Measurements from ENCODE around the gene CYTH3. TPM values are rescaled to one million over a fixed set of nuclear protein-coding genes. Genes with fewer than 3 reads are reported as not detected.

The CYTH3 gene
- total and polyA plus RNA-seq, 2 experiments from 2014 or later: 34.2 to 47.1 TPM

GRCh38 chr7:6238309-6238925 is 34.0 kb downstream of the CYTH3 start:
- DNase-seq: no peak
- TF ChIP-seq EZH2 (IDR thresholded peaks at IDR 0.05; ENCODE audit: insufficient read depth, poor library complexity, severe bottlenecking): no peak
- TF ChIP-seq EZH2phosphoT487 (IDR thresholded peaks at IDR 0.05; ENCODE audit: insufficient read depth, low read depth): no peak
- Histone ChIP-seq H3K27me3 (replicated peaks; ENCODE audit: insufficient read depth) (no peaks in the 10 kb centered on the region), H3K9me3 (ENCODE audit: low read depth) (no peaks in the 10 kb centered on the region), H3K4me3 (no peak overlapping the region), H3K27ac (no peak overlapping the region), H2AFZ (no peak overlapping the region), H3K4me1 (ENCODE audit: insufficient read depth) (peaks cover 6% of the 10 kb centered on the region; the same call in 1 of the 2 replicates), H3F3A (ENCODE audit: insufficient read depth) (peaks cover 4% of the 10 kb centered on the region; the same call in 1 of the 2 replicates), H3K4me2 (ENCODE audit: unreplicated experiment) (no peak overlapping the region), H3K9me2 (ENCODE audit: insufficient read depth) (no peaks in the 10 kb centered on the region), H3K36me3 (ENCODE audit: low read depth) (no peaks in the 10 kb centered on the region), H3K9ac (no peak overlapping the region), H3K79me2 (ENCODE audit: insufficient read depth) (peaks cover 100% of the 10 kb centered on the region), H4K20me1 (ENCODE audit: insufficient read depth) (no peaks in the 10 kb centered on the region; the same call in 1 of the 2 replicates)
- 99% methylated on average over 5 of the region's 5 CpGs for WGBS, 2 experiments (ENCODE audit: low coverage in 1 of 2, low lambda C conversion rate in 2 of 2, missing lambda C conversion rate in 2 of 2)
- in situ Hi-C loops (cut with MboI): no loop called here

- Histone ChIP-seq H3K4me2 (ENCODE audit: unreplicated experiment) (no peak overlapping the region), H3K4me1 (ENCODE audit: insufficient read depth) (peaks cover 4% of the 10 kb centered on the region; the same call in 1 of the 2 replicates), H3K4me3 (no peak overlapping the region), H3K36me3 (ENCODE audit: low read depth) (no peaks in the 10 kb centered on the region), H4K20me1 (ENCODE audit: insufficient read depth) (no peaks in the 10 kb centered on the region; the same call in 1 of the 2 replicates), H2AFZ (no peak overlapping the region), H3K27me3 (replicated peaks; ENCODE audit: insufficient read depth) (no peaks in the 10 kb centered on the region), H3F3A (ENCODE audit: insufficient read depth) (peaks cover 4% of the 10 kb centered on the region; the same call in 1 of the 2 replicates), H3K9ac (no peak overlapping the region), H3K9me3 (ENCODE audit: low read depth) (no peaks in the 10 kb centered on the region), H3K79me2 (ENCODE audit: insufficient read depth) (peaks cover 100% of the 10 kb centered on the region), H3K27ac (no peak overlapping the region), H3K9me2 (ENCODE audit: insufficient read depth) (no peaks in the 10 kb centered on the region)
- TF ChIP-seq EZH2phosphoT487 (IDR thresholded peaks at IDR 0.05; ENCODE audit: insufficient read depth, low read depth): no peak
- no peak for TF ChIP-seq EZH2 (IDR thresholded peaks at IDR 0.05; ENCODE audit: insufficient read depth, poor library complexity, severe bottlenecking)
- in situ Hi-C loops (cut with MboI): no loop called here
- DNase-seq: no peak
- WGBS, 2 experiments (ENCODE audit: low coverage in 1 of 2, low lambda C conversion rate in 2 of 2, missing lambda C conversion rate in 2 of 2): 87 to 88% methylated on average over 3 of the region's 3 CpGs
Observed at GRCh38 chr7:6237730-6238129, 34.7 kb downstream of the CYTH3 start.

DNA sequence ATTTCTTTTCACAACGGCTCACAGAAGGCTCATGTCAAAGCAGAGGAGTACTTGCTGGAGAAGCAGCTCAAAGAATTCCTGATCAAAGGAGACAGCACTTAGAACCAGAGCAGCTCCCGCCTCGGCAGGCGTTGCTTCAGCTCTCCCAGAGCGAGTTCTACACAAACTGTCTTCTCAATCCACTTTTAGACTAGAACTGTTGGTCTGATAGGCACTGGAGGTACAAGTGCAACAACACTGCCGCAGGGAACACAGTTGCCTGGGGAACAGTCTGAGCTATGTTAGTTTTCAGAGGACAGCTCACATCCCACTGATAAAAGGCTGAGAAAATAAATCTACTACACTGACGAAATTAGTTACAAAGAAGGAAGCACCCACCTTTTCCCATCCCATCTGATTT is 35.4 kb downstream of the CYTH3 start:
- TF ChIP-seq EZH2phosphoT487 (IDR thresholded peaks at IDR 0.05; ENCODE audit: insufficient read depth, low read depth) (no peak), EZH2 (IDR thresholded peaks at IDR 0.05; ENCODE audit: insufficient read depth, poor library complexity, severe bottlenecking) (no peak)
- Histone ChIP-seq H3K27me3 (replicated peaks; ENCODE audit: insufficient read depth) (no peaks in the 10 kb centered on the region), H3K4me1 (ENCODE audit: insufficient read depth) (no peaks in the 10 kb centered on the region), H3F3A (ENCODE audit: insufficient read depth) (peaks cover 4% of the 10 kb centered on the region; the same call in 1 of the 2 replicates), H3K36me3 (ENCODE audit: low read depth) (no peaks in the 10 kb centered on the region), H3K4me2 (ENCODE audit: unreplicated experiment) (no peak overlapping the region), H2AFZ (no peak overlapping the region), H3K79me2 (ENCODE audit: insufficient read depth) (peaks cover 100% of the 10 kb centered on the region), H3K9ac (no peak overlapping the region), H3K9me2 (ENCODE audit: insufficient read depth) (no peaks in the 10 kb centered on the region), H3K27ac (no peak overlapping the region), H4K20me1 (ENCODE audit: insufficient read depth) (no peaks in the 10 kb centered on the region; the same call in 1 of the 2 replicates), H3K9me3 (ENCODE audit: low read depth) (no peaks in the 10 kb centered on the region), H3K4me3 (no peak overlapping the region)
- no peak for DNase-seq
- in situ Hi-C loops (cut with MboI): no loop called here
- 92 to 93% methylated on average over 7 of the region's 7 CpGs for WGBS, 2 experiments (ENCODE audit: low coverage in 1 of 2, low lambda C conversion rate in 2 of 2, missing lambda C conversion rate in 2 of 2)

DNA sequence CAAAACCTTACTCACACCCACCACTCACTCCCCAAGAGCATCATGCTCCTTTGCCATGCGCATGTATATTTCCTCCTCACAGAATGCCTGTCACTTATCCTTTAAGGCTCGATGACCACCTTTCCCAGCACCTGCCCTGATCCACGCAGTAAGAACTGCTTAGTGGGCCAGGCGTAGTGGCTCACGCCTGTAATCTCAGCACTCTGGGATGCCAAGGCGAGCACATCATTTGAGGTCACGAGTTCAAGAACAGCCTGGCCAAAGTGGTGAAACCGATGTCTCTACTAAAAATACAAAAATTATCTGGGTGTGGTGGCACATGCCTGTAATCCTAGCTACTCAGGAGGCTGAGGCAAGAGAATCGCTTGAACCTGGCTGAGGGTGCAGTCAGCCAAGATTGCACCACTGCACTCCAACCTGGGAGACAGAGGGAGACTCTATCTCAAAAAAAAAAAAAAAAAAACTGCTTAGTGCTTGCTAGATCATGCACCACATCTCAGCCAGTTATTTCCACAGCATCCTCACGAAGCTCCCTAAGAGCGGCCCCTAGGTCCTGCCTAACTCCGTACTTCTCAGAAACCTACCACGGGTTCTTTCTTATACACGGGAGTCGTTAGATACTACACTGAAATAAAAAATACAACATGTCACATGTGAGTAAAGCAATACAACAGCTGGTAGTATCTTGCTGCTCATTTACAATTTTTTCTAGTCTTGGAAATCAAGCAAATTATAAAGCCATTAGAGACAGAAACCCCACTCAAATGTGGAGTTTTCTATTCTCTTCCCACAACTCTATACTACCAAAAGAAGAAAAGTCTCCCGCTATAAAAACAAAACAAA is 37.2 kb downstream of the CYTH3 start:
- H3K4me3 ChIP-seq: no peak overlapping the region
- no peak overlapping the region for H3K27ac ChIP-seq
- H3K4me2 ChIP-seq (ENCODE audit: unreplicated experiment): no peak overlapping the region
- H3K79me2 ChIP-seq (ENCODE audit: insufficient read depth): peaks cover 100% of the 10 kb centered on the region
- H3F3A ChIP-seq (ENCODE audit: insufficient read depth): 0 out of 2 replicates have a peak, but pooled peaks cover under 1% of the 10 kb centered on the region
- no peak overlapping the region for H3K9ac ChIP-seq
- H3K27me3 ChIP-seq (replicated peaks; ENCODE audit: insufficient read depth): no peaks in the 10 kb centered on the region
- H4K20me1 ChIP-seq (ENCODE audit: insufficient read depth): no peaks in the 10 kb centered on the region; the same call in 1 of the 2 replicates
- H3K9me2 ChIP-seq (ENCODE audit: insufficient read depth): no peaks in the 10 kb centered on the region
- no peak for DNase-seq
- H3K36me3 ChIP-seq (ENCODE audit: low read depth): no peaks in the 10 kb centered on the region
- TF ChIP-seq EZH2phosphoT487 (IDR thresholded peaks at IDR 0.05; ENCODE audit: insufficient read depth, low read depth): no peak
- no peak for TF ChIP-seq EZH2 (IDR thresholded peaks at IDR 0.05; ENCODE audit: insufficient read depth, poor library complexity, severe bottlenecking)
- H3K9me3 ChIP-seq (ENCODE audit: low read depth): no peaks in the 10 kb centered on the region
- no peaks in the 10 kb centered on the region for H3K4me1 ChIP-seq (ENCODE audit: insufficient read depth)
- 97% methylated on average over 16 of the region's 16 CpGs for WGBS, 2 experiments (ENCODE audit: low coverage in 1 of 2, low lambda C conversion rate in 2 of 2, missing lambda C conversion rate in 2 of 2)
- no peak overlapping the region for H2AFZ ChIP-seq
- in situ Hi-C loops (cut with MboI): no loop called here

All from GM23248 (cell line).